Calu3 (cell line): ENCODE measurements around the gene NT5C3A. TPM values are rescaled to one million over a fixed set of nuclear protein-coding genes. Genes with fewer than 3 reads are reported as not detected.

Experiments
- BruUV-seq: library from RNA; stranded (reverse); fragments of 400-500 nt; replicated peaks from 2 replicates; lab custom pipeline; 2021; lab: Mats Ljungman, UMichigan
- CTCF ChIA-PET: fragments of 300-600 bp; sonication (Branson Sonifier 250); formaldehyde crosslinking; loops from one replicate; lab custom pipeline; 2022; ENCODE audit warnings: antibody characterized with exemption; lab: Charles Lee
- DNase-seq: peaks from one replicate; pipeline ENCODE4 v3.0.0; 2022
- H3K27ac Mint-ChIP-seq: one replicate; pipeline ENCODE4 v1.8.0; 2022; ENCODE audit warnings: mixed read lengths; ENCODE audit not compliant: unreplicated experiment
- H3K27me3 Mint-ChIP-seq: one replicate; pipeline ENCODE4 v1.8.0; 2022; ENCODE audit warnings: mixed read lengths; ENCODE audit not compliant: unreplicated experiment
- H3K36me3 Mint-ChIP-seq: one replicate; pipeline ENCODE4 v1.8.0; 2022; ENCODE audit warnings: mild to moderate bottlenecking, moderate library complexity, mixed read lengths; ENCODE audit not compliant: insufficient read depth, unreplicated experiment
- H3K4me1 Mint-ChIP-seq: one replicate; pipeline ENCODE4 v1.8.0; 2022; ENCODE audit warnings: mild to moderate bottlenecking, low read depth, mixed read lengths; ENCODE audit not compliant: unreplicated experiment
- H3K4me3 Mint-ChIP-seq: one replicate; pipeline ENCODE4 v1.8.0; 2022; ENCODE audit warnings: mild to moderate bottlenecking, low read depth, moderate library complexity, mixed read lengths; ENCODE audit not compliant: unreplicated experiment
- H3K9me3 Mint-ChIP-seq: one replicate; pipeline ENCODE4 v1.8.0; 2022; ENCODE audit warnings: low read depth, mixed read lengths; ENCODE audit not compliant: unreplicated experiment
- intact Hi-C: fragments of 100-400 bp; cut with micrococcal nuclease; formaldehyde crosslinking; loops from one replicate; pipeline ENCODE4 v1.10.0; 2022; ENCODE audit not compliant: unreplicated experiment
- total RNA-seq: library from RNA; stranded (reverse); gene quantifications from 2 replicates; pipeline ENCODE4 v1.2.3, GENCODE V29; 2022
- TF ChIP-seq, protein P1 (sequence below): fragments of 200-600 bp; IDR thresholded peaks from one replicate; pipeline ENCODE4 v1.8.0; 2022; ENCODE audit warnings: antibody characterized with exemption; ENCODE audit not compliant: unreplicated experiment

The NT5C3A gene
- total RNA-seq, 1 experiment from 2014 or later, result 77.7 TPM

DNA sequence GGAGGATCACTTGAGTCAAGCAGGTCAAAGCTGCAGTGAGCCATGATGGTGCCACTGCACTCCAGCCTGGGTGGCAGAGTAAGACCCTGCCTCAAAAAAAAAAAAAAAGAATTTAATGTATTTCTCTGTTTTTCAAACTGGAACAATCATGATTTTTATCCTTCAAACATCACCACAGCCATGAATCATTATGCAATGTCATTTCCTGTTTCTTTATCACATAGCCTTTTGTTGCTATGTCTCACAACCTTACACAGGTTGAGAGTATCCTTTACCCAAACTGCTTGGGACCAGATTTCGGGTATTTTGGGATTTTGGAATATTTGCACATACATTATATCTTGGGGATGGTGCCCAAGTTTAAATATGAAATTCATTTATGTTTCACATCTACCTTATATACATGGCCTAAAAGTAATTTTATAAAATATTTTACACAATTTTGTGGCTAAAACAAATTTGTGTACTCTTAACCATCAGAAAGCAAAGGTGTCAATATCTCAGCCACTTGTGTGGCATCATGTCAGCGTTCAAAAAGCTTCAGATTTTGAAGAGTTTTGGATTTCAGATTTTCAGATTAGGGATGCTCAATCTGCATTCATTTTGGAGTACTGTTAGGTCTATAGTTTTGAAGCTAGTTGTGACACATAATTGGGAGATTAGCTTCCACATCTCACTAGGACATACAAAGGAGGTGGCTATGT lies 8.2 kb downstream of the NT5C3A start:
- H3K4me3 Mint-ChIP-seq, result no peak overlapping the region
- CTCF ChIA-PET, result interaction anchor here (0.6 kb wide), 1 partner anchor 141 kb away, joined by 3 read pairs; no protein-coding TSS in a partner anchor
- TF ChIP-seq, protein P1, sequence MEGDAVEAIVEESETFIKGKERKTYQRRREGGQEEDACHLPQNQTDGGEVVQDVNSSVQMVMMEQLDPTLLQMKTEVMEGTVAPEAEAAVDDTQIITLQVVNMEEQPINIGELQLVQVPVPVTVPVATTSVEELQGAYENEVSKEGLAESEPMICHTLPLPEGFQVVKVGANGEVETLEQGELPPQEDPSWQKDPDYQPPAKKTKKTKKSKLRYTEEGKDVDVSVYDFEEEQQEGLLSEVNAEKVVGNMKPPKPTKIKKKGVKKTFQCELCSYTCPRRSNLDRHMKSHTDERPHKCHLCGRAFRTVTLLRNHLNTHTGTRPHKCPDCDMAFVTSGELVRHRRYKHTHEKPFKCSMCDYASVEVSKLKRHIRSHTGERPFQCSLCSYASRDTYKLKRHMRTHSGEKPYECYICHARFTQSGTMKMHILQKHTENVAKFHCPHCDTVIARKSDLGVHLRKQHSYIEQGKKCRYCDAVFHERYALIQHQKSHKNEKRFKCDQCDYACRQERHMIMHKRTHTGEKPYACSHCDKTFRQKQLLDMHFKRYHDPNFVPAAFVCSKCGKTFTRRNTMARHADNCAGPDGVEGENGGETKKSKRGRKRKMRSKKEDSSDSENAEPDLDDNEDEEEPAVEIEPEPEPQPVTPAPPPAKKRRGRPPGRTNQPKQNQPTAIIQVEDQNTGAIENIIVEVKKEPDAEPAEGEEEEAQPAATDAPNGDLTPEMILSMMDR, result no peak
- no TSS peak for BruUV-seq
- no peak overlapping the region for H3K27ac Mint-ChIP-seq
- H3K4me1 Mint-ChIP-seq, result peaks cover 32% of the 10 kb centered on the region
- no peaks in the 10 kb centered on the region for H3K27me3 Mint-ChIP-seq
- H3K9me3 Mint-ChIP-seq, result no peaks in the 10 kb centered on the region
- DNase-seq, result no peak
- intact Hi-C loops, result loop anchor here (10.0 kb wide), 1 partner anchor 290 kb away; no protein-coding TSS in a partner anchor
- peaks cover 5% of the 10 kb centered on the region for H3K36me3 Mint-ChIP-seq

DNA sequence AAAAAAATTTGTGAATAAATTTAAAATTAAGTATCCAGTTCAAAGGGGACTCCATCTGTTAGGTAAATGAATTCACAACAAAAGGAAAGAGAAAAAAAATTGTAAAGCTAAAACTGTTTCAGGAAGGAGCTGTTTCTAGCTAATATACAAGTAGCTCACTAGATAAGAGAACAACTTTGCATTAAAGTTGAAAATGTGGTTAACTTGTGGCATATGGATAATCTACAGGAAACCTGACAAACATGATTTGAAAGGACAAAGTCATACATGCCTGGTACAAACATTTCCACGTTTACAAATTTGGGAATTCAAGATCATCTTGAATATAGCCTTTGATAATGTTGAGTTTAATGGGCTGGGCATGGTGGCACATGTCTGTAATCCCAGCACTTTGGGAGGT lies 8.9 kb downstream of the NT5C3A start:
- H3K27ac Mint-ChIP-seq, result no peak overlapping the region

GRCh38 chr7:33050535-33051318 lies 11.8 kb downstream of the NT5C3A start:
- intact Hi-C loops, result loop anchor here (1.0 to 10.0 kb wide), 3 partner anchors 162 to 286 kb away; no protein-coding TSS in a partner anchor
- Mint-ChIP-seq H3K9me3 (no peaks in the 10 kb centered on the region), H3K27me3 (no peaks in the 10 kb centered on the region), H3K4me1 (peaks cover 17% of the 10 kb centered on the region), H3K36me3 (no peaks in the 10 kb centered on the region), H3K27ac (no peak overlapping the region), H3K4me3 (no peak overlapping the region)
- CTCF ChIA-PET, result no interaction called here
- no TSS peak for BruUV-seq
- TF ChIP-seq, protein P1, result peak; percentile 68
- peak; percentile 47 for DNase-seq

More for the DNA sequence above, 8.9 kb downstream of the NT5C3A start:
- Mint-ChIP-seq H3K27me3 (no peaks in the 10 kb centered on the region), H3K4me1 (peaks cover 25% of the 10 kb centered on the region), H3K36me3 (peaks cover 5% of the 10 kb centered on the region), H3K9me3 (no peaks in the 10 kb centered on the region), H3K4me3 (no peak overlapping the region)
- TF ChIP-seq, protein P1, result no peak
- BruUV-seq, result no TSS peak
- CTCF ChIA-PET, result interaction anchor here (0.6 to 1.3 kb wide), 4 partner anchors 11 to 140 kb away, joined by 3 to 5 read pairs (median 3); no protein-coding TSS in a partner anchor
- DNase-seq, result no peak
- intact Hi-C loops, result loop anchor here (10.0 kb wide), 1 partner anchor 289 kb away; no protein-coding TSS in a partner anchor

DNA sequence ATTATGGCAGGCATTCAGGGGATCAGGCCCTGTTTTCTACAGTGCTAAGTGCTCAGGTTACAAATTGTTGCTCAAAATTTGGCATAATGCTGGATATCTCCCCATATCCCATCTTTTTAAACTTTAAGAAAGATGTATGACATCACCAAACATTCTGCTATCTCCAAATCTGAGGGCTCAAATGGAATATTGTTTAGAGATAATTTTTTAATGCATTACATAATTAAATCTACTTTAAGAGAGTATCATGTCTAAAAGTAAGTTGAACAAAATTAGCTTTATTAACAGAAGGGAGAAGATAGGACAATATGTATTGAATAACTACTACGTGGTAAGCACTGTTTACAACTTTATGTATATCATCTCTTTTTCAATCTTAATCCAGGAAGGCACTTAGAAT lies 13.9 kb downstream of the NT5C3A start:
- BruUV-seq, result no TSS peak
- no peaks in the 10 kb centered on the region for H3K27me3 Mint-ChIP-seq
- peak overlapping the region; percentile 44 for H3K27ac Mint-ChIP-seq
- intact Hi-C loops, result loop anchor here (10.0 kb wide), 1 partner anchor 554 kb away; the partner anchor contains the start of genes AVL9 and LSM5
- no peak for DNase-seq
- H3K36me3 Mint-ChIP-seq, result no peaks in the 10 kb centered on the region
- peaks cover 22% of the 10 kb centered on the region for H3K4me1 Mint-ChIP-seq
- no peaks in the 10 kb centered on the region for H3K9me3 Mint-ChIP-seq
- CTCF ChIA-PET, result interaction anchor here (1.3 kb wide), 1 partner anchor 248 kb away, joined by 3 read pairs; no protein-coding TSS in a partner anchor
- TF ChIP-seq, protein P1, result no peak
- no peak overlapping the region for H3K4me3 Mint-ChIP-seq
